HG02943 (cell line): ENCODE data around the gene NRGN.

Source experiments
- ATAC-seq: cut with Tn5 transposase; IDR thresholded peaks from one replicate; pipeline ENCODE4 v1.9.1; 2021; ENCODE audit warnings: mild to moderate bottlenecking, low read depth, moderate library complexity; ENCODE audit not compliant: unreplicated experiment

NRGN gene

DNA sequence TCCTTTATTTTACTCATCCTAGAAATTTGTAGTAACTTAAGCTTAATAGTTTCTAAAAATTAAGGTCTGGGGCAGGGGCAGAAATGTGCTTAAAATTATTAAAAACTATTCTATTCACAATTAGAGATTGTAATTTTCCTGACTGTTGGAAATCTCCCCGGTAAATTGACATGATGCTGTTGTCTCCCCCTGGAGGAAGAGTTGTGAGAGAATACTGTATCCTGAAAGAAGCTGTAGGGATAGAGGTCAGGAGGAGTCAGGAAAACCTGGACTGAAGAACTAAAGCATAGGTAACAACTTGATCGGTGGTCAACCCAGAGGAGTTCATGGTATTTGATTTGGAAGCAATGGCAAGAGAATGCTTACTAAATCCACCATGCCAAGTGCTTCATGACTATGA is 38.5 kb downstream of the NRGN start:
- no peak for ATAC-seq

DNA sequence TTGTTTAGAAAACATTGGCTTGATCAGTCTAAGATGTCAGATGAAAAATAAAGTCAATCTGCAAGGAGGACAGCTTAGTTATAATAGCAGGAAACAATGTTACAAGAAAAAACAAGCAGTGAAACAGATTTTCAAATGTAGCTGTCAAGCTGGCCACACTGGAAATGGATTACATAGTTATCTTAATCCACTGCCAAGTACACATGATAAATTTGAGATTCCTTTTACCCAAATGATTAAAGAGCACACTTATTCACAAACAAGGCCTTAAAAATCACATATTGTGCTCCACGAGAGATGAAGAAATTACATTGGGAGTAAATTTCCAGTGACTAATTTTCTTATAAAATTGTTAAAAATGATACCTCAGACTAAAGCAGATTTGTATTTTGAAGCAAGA is 39.8 kb downstream of the NRGN start:
- ATAC-seq: no peak

- ATAC-seq: no peak
Measured at GRCh38 chr11:124783002-124783401, 43.3 kb downstream of the NRGN start.

DNA sequence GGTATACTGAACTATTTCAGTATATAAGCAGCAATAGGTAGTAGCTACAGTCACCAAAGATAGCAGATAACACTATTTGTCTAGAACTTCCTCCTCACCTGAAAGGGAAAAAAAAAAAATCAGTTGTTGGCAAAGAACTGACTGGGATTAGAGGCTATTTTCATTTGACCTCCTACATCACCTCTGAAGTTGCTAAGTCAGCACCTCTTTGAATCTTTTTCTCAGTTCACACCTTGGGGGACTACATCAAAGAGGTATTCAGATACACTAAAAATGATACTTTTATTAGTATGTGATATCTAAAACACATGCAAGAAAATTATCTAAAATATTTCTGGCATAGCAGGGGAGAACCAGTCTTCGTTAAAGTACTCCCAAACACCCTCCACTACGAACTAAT is 44.3 kb downstream of the NRGN start:
- no peak for ATAC-seq

GRCh38 chr11:124788521-124788920 is 48.8 kb downstream of the NRGN start:
- no peak for ATAC-seq

GRCh38 chr11:124791626-124792341 is 52.0 kb downstream of the NRGN start:
- ATAC-seq: peak; percentile 57

GRCh38 chr11:124793466-124794278 is 53.9 kb downstream of the NRGN start:
- no peak for ATAC-seq

GRCh38 chr11:124796312-124796711 is 56.6 kb downstream of the NRGN start:
- no peak for ATAC-seq
